ENCODE results near the gene RAB27B. TPM values are rescaled to one million over a fixed set of nuclear protein-coding genes. Genes with fewer than 3 reads are reported as not detected.

RAB27B gene
- total and polyA plus RNA-seq, 2 donors (not counting 1 experiment from before 2014, with no cell fraction given) = 0.01 to 0.07 TPM

DNA sequence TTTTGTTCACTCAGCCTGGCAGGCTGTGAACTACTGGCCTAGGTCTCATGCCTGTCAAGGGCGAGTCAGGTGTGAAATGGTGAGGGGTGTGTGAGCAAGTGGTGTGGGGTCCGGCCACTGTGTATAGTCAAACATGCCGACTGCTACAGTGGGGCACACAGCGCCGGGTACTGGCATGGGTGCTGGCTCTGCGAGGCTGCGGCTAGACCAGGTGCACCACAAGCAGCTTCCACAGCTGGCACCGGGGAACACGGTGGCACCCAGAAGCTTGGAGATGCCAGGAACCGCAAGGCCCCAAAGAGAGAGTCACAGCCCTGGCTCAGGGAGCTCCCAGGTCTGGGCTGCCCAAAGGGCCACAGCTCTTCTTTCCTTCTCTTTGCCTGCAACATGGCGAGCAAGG is 81.3 kb downstream of the RAB27B start:
- POLR2A ChIA-PET = no interaction called here
- Histone ChIP-seq H3K4me2 (replicated peaks; ENCODE audit: low read depth, low read length, poor library complexity, severe bottlenecking) (no peak overlapping the region), H3K9me3 (ENCODE audit: control extremely low read depth in 1 of 3, control insufficient read depth in 2 of 3, insufficient read depth in 1 of 3, low read length in 2 of 3) (peaks cover 0 to 18% (median 0%) of the 10 kb centered on the region in 3 donors), H3K4me3 (ENCODE audit: control extremely low read depth in 1 of 5, extremely low read depth in 1 of 5, insufficient read depth in 1 of 5, low read depth in 2 of 5, low read length in 4 of 5) (no peak overlapping the region), H2AFZ (ENCODE audit: insufficient read depth, low read depth, low read length, poor library complexity, severe bottlenecking) (no peak overlapping the region), H3K4me1 (ENCODE audit: control insufficient read depth in 2 of 2, insufficient read depth in 2 of 2, low read length in 2 of 2) (no peaks in the 10 kb centered on the region), H3K9ac (ENCODE audit: low read length) (no peak overlapping the region), H3K36me3 (replicated peaks in 1 of 2; ENCODE audit: control extremely low read depth in 1 of 2, control insufficient read depth in 1 of 2, extremely low read depth in 1 of 2, insufficient read depth in 2 of 2, low read length in 1 of 2) (no peaks in the 10 kb centered on the region), H3K27ac (ENCODE audit: low read length in 2 of 2) (no peak overlapping the region), H4K20me1 (ENCODE audit: control insufficient read depth, insufficient read depth, low read length, poor library complexity, severe bottlenecking) (no peaks in the 10 kb centered on the region), H3K27me3 (replicated peaks in 1 of 4; ENCODE audit: control extremely low read depth in 1 of 4, control insufficient read depth in 3 of 4, insufficient read depth in 4 of 4, low read length in 3 of 4) (peaks cover 0 to 2% (median 0%) of the 10 kb centered on the region in 4 experiments), H3K79me2 (ENCODE audit: control insufficient read depth, insufficient read depth, low read length) (no peaks in the 10 kb centered on the region)
- TF ChIP-seq CTCF (IDR thresholded peaks at IDR 0.05) (no peak), EZH2 (IDR thresholded peaks at IDR 0.05; ENCODE audit: borderline replicate concordance, insufficient read depth, low read depth, low read length, poor library complexity, severe bottlenecking) (no peak)
- CTCF ChIA-PET = no interaction called here
- WGBS (ENCODE audit: insufficient coverage) = 88% methylated on average over 11 of the region's 11 CpGs
- ATAC-seq (ENCODE audit: low read depth) (no peak), DNase-seq (no peak)
- no peaks in the 10 kb centered on the region for H3K9me3 Mint-ChIP-seq (ENCODE audit: insufficient read depth)
- no peaks in the 10 kb centered on the region for H3K4me1 Mint-ChIP-seq
- H3K27me3 Mint-ChIP-seq = peaks cover 9% of the 10 kb centered on the region
- intact Hi-C loops (cut with micrococcal nuclease) = no loop called here
- H3K4me3 Mint-ChIP-seq = no peak overlapping the region
- no peak overlapping the region for H3K27ac Mint-ChIP-seq

DNA sequence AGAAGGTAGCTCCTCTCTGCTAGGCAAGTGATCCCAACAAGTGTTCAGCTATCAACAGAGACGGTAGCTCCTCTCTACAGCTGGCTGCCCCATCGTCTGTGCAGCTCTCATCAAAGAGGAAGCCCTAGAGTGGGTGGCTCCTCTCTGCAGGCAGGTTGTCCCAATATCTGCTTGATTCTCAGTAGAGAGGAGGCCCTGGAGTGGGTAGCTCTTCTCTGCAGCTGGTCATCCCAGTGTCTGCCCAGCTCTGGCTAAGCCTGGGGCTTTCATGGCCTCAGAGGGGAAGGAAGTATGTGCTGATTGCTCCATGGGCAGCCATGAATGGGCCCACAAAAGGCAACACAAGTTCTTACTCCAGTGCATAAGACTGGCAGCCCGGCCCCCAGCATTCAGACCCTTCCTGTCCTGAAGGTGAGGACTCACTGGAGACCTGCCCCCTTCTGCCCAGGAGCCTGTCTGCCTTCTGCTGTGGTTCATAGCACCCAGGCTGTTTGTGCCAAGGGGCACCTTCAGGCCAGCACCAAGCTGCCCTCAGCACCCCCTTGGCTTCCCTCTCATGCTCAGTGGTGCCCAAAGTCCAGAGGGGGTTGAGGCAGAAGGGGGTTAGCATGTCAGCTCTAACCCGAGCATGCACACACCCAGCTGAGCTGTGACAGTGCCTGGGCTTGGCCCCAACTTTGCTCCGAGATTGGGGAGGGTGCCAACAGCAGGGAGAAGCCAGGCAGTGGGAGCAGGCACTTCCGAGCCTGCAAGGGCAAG is 82.1 kb downstream of the RAB27B start:
- DNase-seq (no peak), ATAC-seq (ENCODE audit: low read depth) (no peak)
- WGBS (ENCODE audit: insufficient coverage) = 83% methylated on average over 6 of the region's 6 CpGs
- H3K27ac Mint-ChIP-seq = no peak overlapping the region
- Histone ChIP-seq H3K9ac (ENCODE audit: low read length) (no peak overlapping the region), H3K4me2 (replicated peaks; ENCODE audit: low read depth, low read length, poor library complexity, severe bottlenecking) (no peak overlapping the region), H3K9me3 (ENCODE audit: control extremely low read depth in 1 of 3, control insufficient read depth in 2 of 3, insufficient read depth in 1 of 3, low read length in 2 of 3) (peaks cover 0 to 18% (median 0%) of the 10 kb centered on the region in 3 donors), H4K20me1 (ENCODE audit: control insufficient read depth, insufficient read depth, low read length, poor library complexity, severe bottlenecking) (no peaks in the 10 kb centered on the region), H3K4me3 (ENCODE audit: control extremely low read depth in 1 of 5, extremely low read depth in 1 of 5, insufficient read depth in 1 of 5, low read depth in 2 of 5, low read length in 4 of 5) (no peak overlapping the region), H3K27me3 (replicated peaks in 1 of 4; ENCODE audit: control extremely low read depth in 1 of 4, control insufficient read depth in 3 of 4, insufficient read depth in 4 of 4, low read length in 3 of 4) (peaks cover 0 to 2% (median 0%) of the 10 kb centered on the region in 4 experiments), H3K79me2 (ENCODE audit: control insufficient read depth, insufficient read depth, low read length) (no peaks in the 10 kb centered on the region), H3K27ac (ENCODE audit: low read length in 2 of 2) (no peak overlapping the region), H3K36me3 (replicated peaks in 1 of 2; ENCODE audit: control extremely low read depth in 1 of 2, control insufficient read depth in 1 of 2, extremely low read depth in 1 of 2, insufficient read depth in 2 of 2, low read length in 1 of 2) (no peaks in the 10 kb centered on the region), H2AFZ (ENCODE audit: insufficient read depth, low read depth, low read length, poor library complexity, severe bottlenecking) (no peak overlapping the region), H3K4me1 (ENCODE audit: control insufficient read depth in 2 of 2, insufficient read depth in 2 of 2, low read length in 2 of 2) (no peaks in the 10 kb centered on the region)
- TF ChIP-seq CTCF (IDR thresholded peaks at IDR 0.05) = no peak
- no peak for TF ChIP-seq EZH2 (IDR thresholded peaks at IDR 0.05; ENCODE audit: borderline replicate concordance, insufficient read depth, low read depth, low read length, poor library complexity, severe bottlenecking)
- H3K27me3 Mint-ChIP-seq = peaks cover 9% of the 10 kb centered on the region
- ChIA-PET POLR2A (no interaction called here), CTCF (no interaction called here)
- no peaks in the 10 kb centered on the region for H3K4me1 Mint-ChIP-seq
- no peaks in the 10 kb centered on the region for H3K9me3 Mint-ChIP-seq (ENCODE audit: insufficient read depth)
- no peak overlapping the region for H3K4me3 Mint-ChIP-seq
- intact Hi-C loops (cut with micrococcal nuclease) = no loop called here
